Measurements from ENCODE around the gene GNAT2.

DNA sequence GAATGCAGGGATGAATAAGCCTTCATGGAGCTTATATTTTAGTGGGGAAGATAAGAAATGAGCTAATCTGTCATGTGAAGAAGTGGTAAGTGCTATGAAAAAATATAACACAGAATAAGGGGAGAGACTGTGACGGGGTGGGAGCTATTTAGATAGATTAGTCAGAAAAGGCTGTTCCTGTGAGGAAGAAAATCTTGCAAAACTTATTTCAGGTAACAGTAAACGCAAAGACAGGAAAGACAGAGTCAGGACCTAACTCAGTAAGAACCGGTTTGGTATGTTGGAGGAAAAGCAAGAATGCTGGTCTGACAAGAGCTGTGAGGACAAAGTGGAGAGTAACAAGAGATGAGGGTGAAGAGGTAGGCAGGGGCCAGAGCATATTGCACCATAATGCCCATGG, 49.0 kb downstream of the GNAT2 start:
- no peak for TF ChIP-seq POLR2A (IDR thresholded peaks at IDR 0.05)
- TF ChIP-seq, protein P1, sequence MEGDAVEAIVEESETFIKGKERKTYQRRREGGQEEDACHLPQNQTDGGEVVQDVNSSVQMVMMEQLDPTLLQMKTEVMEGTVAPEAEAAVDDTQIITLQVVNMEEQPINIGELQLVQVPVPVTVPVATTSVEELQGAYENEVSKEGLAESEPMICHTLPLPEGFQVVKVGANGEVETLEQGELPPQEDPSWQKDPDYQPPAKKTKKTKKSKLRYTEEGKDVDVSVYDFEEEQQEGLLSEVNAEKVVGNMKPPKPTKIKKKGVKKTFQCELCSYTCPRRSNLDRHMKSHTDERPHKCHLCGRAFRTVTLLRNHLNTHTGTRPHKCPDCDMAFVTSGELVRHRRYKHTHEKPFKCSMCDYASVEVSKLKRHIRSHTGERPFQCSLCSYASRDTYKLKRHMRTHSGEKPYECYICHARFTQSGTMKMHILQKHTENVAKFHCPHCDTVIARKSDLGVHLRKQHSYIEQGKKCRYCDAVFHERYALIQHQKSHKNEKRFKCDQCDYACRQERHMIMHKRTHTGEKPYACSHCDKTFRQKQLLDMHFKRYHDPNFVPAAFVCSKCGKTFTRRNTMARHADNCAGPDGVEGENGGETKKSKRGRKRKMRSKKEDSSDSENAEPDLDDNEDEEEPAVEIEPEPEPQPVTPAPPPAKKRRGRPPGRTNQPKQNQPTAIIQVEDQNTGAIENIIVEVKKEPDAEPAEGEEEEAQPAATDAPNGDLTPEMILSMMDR (IDR thresholded peaks at IDR 0.05), result no peak

Data from lower leg skin (tissue), 3 donors.